Fibroblast of lung (primary cell): Measurements from ENCODE around the gene MITD1. TPM values are rescaled to one million over a fixed set of nuclear protein-coding genes. Genes with fewer than 3 reads are reported as not detected.

Experiments
- DNase-seq, 2 donors: peaks; one replicate each; pipeline versions ENCODE4 v3.0.0 to v3.0.0-alpha.2; 2010; ENCODE audit warnings: low read depth in 2 of 2
- H2AFZ ChIP-seq: 2 replicates; pipeline ENCODE4 v1.5.1; 2012; ENCODE audit warnings: low read length, control low read depth, inconsistent platforms
- H3K27ac ChIP-seq: 2 replicates; pipeline ENCODE4 v1.5.1; 2011; ENCODE audit warnings: low read length, control low read depth; ENCODE audit not compliant: insufficient read depth
- H3K27me3 ChIP-seq: 2 replicates; pipeline ENCODE4 v1.5.1; 2011; ENCODE audit warnings: mild to moderate bottlenecking, low read length; ENCODE audit not compliant: control insufficient read depth, insufficient read depth
- H3K36me3 ChIP-seq: 2 replicates; pipeline ENCODE4 v1.5.1; 2011; ENCODE audit warnings: low read length; ENCODE audit not compliant: control insufficient read depth, insufficient read depth
- H3K4me1 ChIP-seq: 2 replicates; pipeline ENCODE4 v1.5.1; 2011; ENCODE audit warnings: low read length; ENCODE audit not compliant: control insufficient read depth, insufficient read depth; ENCODE audit errors: extremely low read depth
- H3K4me2 ChIP-seq: 2 replicates; pipeline ENCODE4 v1.5.1; 2011; ENCODE audit warnings: low read length, control low read depth; ENCODE audit not compliant: insufficient read depth; ENCODE audit errors: extremely low read depth
- H3K4me3 ChIP-seq, 4 experiments: fragments of 200-600 bp in 1 of 4; sonication (generic) in 1 of 4; replicated peaks in 1 of 4; 2 replicates each; pipeline ENCODE4 v1.5.1; 2011 to 2016; ENCODE audit warnings: low read length in 4 of 4, low read depth in 3 of 4, mild to moderate bottlenecking in 3 of 4, control low read depth in 2 of 4, inconsistent platforms in 1 of 4, mixed read lengths in 1 of 4; ENCODE audit not compliant: insufficient read depth in 1 of 4; ENCODE audit errors: control extremely low read depth in 1 of 4
- H3K79me2 ChIP-seq: 2 replicates; pipeline ENCODE4 v1.5.1; 2012; ENCODE audit warnings: mild to moderate bottlenecking, low read length, inconsistent platforms; ENCODE audit not compliant: control insufficient read depth, insufficient read depth
- H3K9ac ChIP-seq: 2 replicates; pipeline ENCODE4 v1.5.1; 2011; ENCODE audit warnings: mild to moderate bottlenecking, low read length, control low read depth; ENCODE audit not compliant: insufficient read depth
- H3K9me3 ChIP-seq: 2 replicates; pipeline ENCODE4 v1.5.1; 2012; ENCODE audit warnings: low read depth, low read length; ENCODE audit not compliant: control insufficient read depth, insufficient read depth
- H4K20me1 ChIP-seq: 2 replicates; pipeline ENCODE4 v1.5.1; 2011; ENCODE audit warnings: low read length; ENCODE audit not compliant: control insufficient read depth, insufficient read depth; ENCODE audit errors: extremely low read depth
- EZH2 ChIP-seq: IDR thresholded peaks from 2 replicates; pipeline ENCODE4 v1.5.1; 2012; ENCODE audit warnings: low read length, control low read depth, mild to moderate bottlenecking; ENCODE audit errors: missing control alignments
- polyA plus RNA-seq, 2 donors: library from polyadenylated mRNA; depleted of rRNA in 1 of 2; stranded (reverse) in 1 of 2; unstranded in 1 of 2; fragments of >200 nt; gene quantifications; 2 replicates each; pipeline ENCODE4 v1.2.1, GENCODE V29; 2011 to 2012; ENCODE audit warnings: missing spikeins in 1 of 2
- total RNA-seq: library from RNA; depleted of rRNA; stranded (reverse); fragments of >200 nt; gene quantifications from 2 replicates; pipeline ENCODE4 v1.2.1, GENCODE V29; 2014
- TF ChIP-seq, protein P1 (sequence below), 2 donors: IDR thresholded peaks in 1 of 2; conservative IDR thresholded peaks in 1 of 2; 1 replicate in 1 of 2; 2 replicates in 1 of 2; pipeline ENCODE4 v1.5.1; 2011 to 2012; ENCODE audit warnings: low read length in 2 of 2, control low read depth in 1 of 2, inconsistent platforms in 1 of 2, low read depth in 1 of 2, mild to moderate bottlenecking in 1 of 2

MITD1 gene
- total and polyA plus RNA-seq, 2 donors (not counting 1 experiment from before 2014, with no cell fraction given): 25.3 to 27.1 TPM

DNA sequence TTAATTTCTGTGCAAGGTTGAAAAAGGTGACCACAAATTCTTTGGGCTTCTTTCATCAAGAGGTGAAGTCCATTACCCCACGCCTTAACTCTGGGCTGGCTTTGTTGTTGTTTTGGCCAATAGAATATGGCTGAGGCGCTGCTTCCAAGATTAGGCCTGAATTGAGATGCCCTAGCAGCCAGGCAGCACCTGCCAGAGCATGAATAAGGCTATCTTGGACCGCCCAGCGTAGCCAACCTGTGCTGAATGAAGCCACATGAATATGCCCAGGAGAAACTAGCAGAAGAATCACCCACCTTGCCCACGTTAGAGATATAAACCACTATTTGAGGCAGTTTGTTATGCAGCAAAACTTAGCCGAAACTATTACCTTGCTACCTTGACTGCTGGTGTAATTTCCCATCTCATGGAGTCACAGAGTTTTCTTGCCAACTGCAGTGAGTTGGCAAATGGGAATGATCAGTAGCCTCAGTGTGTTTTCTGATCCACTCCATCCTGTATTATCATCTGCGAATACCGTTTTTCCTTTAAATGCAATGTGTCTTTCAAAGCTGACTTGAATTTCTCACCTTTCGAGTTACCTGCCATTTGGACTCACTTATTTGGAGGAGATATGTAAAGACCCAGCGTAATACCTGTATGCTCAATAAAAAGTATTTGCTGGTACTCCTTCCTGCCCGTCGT, 26.8 kb downstream of the MITD1 start:
- H3K4me2 ChIP-seq: peak overlapping the region; percentile 89
- no peaks in the 10 kb centered on the region for H3K36me3 ChIP-seq
- no peaks in the 10 kb centered on the region for H4K20me1 ChIP-seq
- H3K4me1 ChIP-seq: no peaks in the 10 kb centered on the region
- peak overlapping the region; percentile 78 for H3K9ac ChIP-seq
- H3K4me3 ChIP-seq: peak overlapping the region; percentile 79 to 97 (median 94)
- TF ChIP-seq, protein P1, sequence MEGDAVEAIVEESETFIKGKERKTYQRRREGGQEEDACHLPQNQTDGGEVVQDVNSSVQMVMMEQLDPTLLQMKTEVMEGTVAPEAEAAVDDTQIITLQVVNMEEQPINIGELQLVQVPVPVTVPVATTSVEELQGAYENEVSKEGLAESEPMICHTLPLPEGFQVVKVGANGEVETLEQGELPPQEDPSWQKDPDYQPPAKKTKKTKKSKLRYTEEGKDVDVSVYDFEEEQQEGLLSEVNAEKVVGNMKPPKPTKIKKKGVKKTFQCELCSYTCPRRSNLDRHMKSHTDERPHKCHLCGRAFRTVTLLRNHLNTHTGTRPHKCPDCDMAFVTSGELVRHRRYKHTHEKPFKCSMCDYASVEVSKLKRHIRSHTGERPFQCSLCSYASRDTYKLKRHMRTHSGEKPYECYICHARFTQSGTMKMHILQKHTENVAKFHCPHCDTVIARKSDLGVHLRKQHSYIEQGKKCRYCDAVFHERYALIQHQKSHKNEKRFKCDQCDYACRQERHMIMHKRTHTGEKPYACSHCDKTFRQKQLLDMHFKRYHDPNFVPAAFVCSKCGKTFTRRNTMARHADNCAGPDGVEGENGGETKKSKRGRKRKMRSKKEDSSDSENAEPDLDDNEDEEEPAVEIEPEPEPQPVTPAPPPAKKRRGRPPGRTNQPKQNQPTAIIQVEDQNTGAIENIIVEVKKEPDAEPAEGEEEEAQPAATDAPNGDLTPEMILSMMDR (conservative IDR thresholded peaks at IDR 0.05 in 1 of 2, IDR thresholded peaks at IDR 0.05 in 1 of 2; ENCODE audit: low read depth in 1 of 2, low read length in 2 of 2): no peak
- TF ChIP-seq EZH2: no peak
- H3K9me3 ChIP-seq: no peaks in the 10 kb centered on the region
- peak overlapping the region; percentile 90 for H3K27ac ChIP-seq
- no peaks in the 10 kb centered on the region for H3K79me2 ChIP-seq
- no peaks in the 10 kb centered on the region for H3K27me3 ChIP-seq
- peak overlapping the region; percentile 96 for H2AFZ ChIP-seq
- DNase-seq: peak in 1 of 2 donors; percentile 21

DNA sequence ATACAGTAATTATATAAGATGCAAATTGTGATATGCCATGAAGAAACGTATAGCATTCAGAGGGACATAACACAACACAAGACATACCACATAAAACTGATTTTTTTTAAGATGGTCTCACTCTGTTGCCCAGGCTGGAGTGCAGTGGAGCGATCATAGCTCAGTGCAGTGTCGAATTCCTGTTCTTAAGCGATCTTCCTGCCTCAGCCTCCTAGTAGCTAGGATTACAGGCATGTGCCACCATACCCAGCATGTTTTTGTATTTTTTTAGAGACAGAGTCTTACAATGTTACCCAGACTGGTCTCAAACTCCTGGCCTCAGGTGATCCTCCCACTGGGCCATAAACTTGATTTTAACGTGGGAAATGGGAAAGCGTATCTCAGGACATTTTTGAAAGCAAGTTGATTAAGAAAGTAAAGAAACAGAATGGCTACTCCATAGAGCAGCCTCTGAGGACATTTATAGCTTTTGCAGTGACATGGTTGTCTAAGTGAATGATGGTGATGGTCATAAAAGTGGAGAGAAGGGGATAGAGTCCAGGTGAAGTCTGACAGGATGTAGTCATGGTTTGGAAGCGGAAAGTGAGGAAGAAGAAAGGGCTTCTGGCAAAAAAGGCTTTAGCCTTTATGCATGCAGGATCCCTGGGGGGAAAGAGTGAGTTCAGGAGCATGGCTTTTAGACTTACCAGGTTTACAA, 28.5 kb downstream of the MITD1 start:
- TF ChIP-seq, protein P1 (conservative IDR thresholded peaks at IDR 0.05 in 1 of 2, IDR thresholded peaks at IDR 0.05 in 1 of 2; ENCODE audit: low read depth in 1 of 2, low read length in 2 of 2): no peak
- TF ChIP-seq EZH2: no peak
- no peak overlapping the region for H3K9ac ChIP-seq
- H2AFZ ChIP-seq: no peak overlapping the region
- no peak overlapping the region for H3K4me3 ChIP-seq
- H3K4me2 ChIP-seq: no peak overlapping the region
- H3K27me3 ChIP-seq: no peaks in the 10 kb centered on the region
- H3K27ac ChIP-seq: no peak overlapping the region
- no peak for DNase-seq
- no peaks in the 10 kb centered on the region for H3K36me3 ChIP-seq
- no peaks in the 10 kb centered on the region for H3K9me3 ChIP-seq
- no peaks in the 10 kb centered on the region for H4K20me1 ChIP-seq
- H3K79me2 ChIP-seq: no peaks in the 10 kb centered on the region
- H3K4me1 ChIP-seq: no peaks in the 10 kb centered on the region

DNA sequence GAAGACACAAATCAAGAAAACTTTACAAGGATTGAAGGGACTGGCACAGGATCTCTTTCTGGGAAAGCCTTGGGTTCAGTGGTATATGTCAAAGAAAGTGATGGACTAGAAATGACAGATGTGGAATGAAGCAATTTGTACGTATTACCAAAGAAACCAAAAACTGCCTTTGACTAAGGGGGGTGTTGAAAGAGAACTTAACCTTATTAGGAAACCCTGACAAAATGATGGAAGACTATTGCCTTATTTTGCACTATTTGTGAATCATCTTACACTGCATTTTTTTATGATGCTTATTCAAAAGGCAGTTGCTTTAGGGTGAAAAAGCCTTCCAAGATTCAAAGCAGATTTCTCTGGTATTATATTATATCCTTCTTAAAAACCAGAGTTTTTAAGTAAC, 30.2 kb downstream of the MITD1 start:
- TF ChIP-seq, protein P1 (conservative IDR thresholded peaks at IDR 0.05 in 1 of 2, IDR thresholded peaks at IDR 0.05 in 1 of 2; ENCODE audit: low read depth in 1 of 2, low read length in 2 of 2): no peak
- no peak for TF ChIP-seq EZH2
- H3K27me3 ChIP-seq: no peaks in the 10 kb centered on the region
- no peak overlapping the region for H3K4me3 ChIP-seq
- H3K9me3 ChIP-seq: no peaks in the 10 kb centered on the region
- H3K36me3 ChIP-seq: no peaks in the 10 kb centered on the region
- DNase-seq: peak; percentile 23 to 62
- H3K79me2 ChIP-seq: no peaks in the 10 kb centered on the region
- no peak overlapping the region for H2AFZ ChIP-seq
- no peaks in the 10 kb centered on the region for H4K20me1 ChIP-seq
- H3K27ac ChIP-seq: no peak overlapping the region
- no peak overlapping the region for H3K4me2 ChIP-seq
- no peaks in the 10 kb centered on the region for H3K4me1 ChIP-seq
- H3K9ac ChIP-seq: no peak overlapping the region
